Loucy (cell line): ENCODE data around the gene CCDC186.

Source experiments
- H2AFZ ChIP-seq: fragments of 200-600 bp; sonication (generic); 2 replicates; pipeline ENCODE4 v1.6.0; 2016; ENCODE audit warnings: antibody characterized with exemption, mild to moderate bottlenecking, low read length, moderate library complexity
- H3F3A ChIP-seq: fragments of 200-600 bp; 2 replicates; pipeline ENCODE4 v1.6.0; 2016; ENCODE audit warnings: antibody characterized with exemption, low read depth, mild to moderate bottlenecking
- H3K27me3 ChIP-seq: fragments of 200-600 bp; sonication (generic); 2 replicates; pipeline ENCODE4 v1.6.1; 2014; ENCODE audit warnings: low read length, mild to moderate bottlenecking; ENCODE audit not compliant: insufficient read depth, poor library complexity, severe bottlenecking
- H3K36me3 ChIP-seq: fragments of 200-600 bp; sonication (generic); 2 replicates; pipeline ENCODE4 v1.6.1; 2016; ENCODE audit warnings: low read length; ENCODE audit not compliant: insufficient read depth
- H3K4me1 ChIP-seq: fragments of 200-600 bp; sonication (generic); 2 replicates; pipeline ENCODE4 v1.5.1; 2014; ENCODE audit warnings: low read length, mild to moderate bottlenecking; ENCODE audit not compliant: insufficient read depth, poor library complexity, severe bottlenecking
- H3K4me2 ChIP-seq: fragments of 200-600 bp; sonication (generic); 2 replicates; pipeline ENCODE4 v1.6.0; 2014; ENCODE audit warnings: antibody characterized with exemption, low read length, low read depth, mild to moderate bottlenecking; ENCODE audit not compliant: poor library complexity, severe bottlenecking
- H3K4me3 ChIP-seq: fragments of 200-600 bp; sonication (generic); 2 replicates; pipeline ENCODE4 v1.5.1; 2014; ENCODE audit warnings: low read length, mild to moderate bottlenecking, mixed read lengths; ENCODE audit not compliant: poor library complexity, severe bottlenecking
- H3K79me2 ChIP-seq: fragments of 200-600 bp; sonication (generic); 2 replicates; pipeline ENCODE4 v1.6.1; 2014; ENCODE audit warnings: low read length; ENCODE audit not compliant: insufficient read depth
- H3K9ac ChIP-seq: fragments of 200-600 bp; sonication (generic); 2 replicates; pipeline ENCODE4 v1.6.0; 2014; ENCODE audit warnings: mild to moderate bottlenecking, low read depth, low read length, moderate library complexity; ENCODE audit not compliant: poor library complexity, severe bottlenecking
- H3K9me2 ChIP-seq: fragments of 200-600 bp; sonication (generic); replicated peaks from 2 replicates; pipeline ENCODE4 v1.6.1; 2016; ENCODE audit warnings: low read depth, low read length, mixed read lengths
- H3K9me3 ChIP-seq: fragments of 200-600 bp; sonication (generic); 2 replicates; pipeline ENCODE4 v1.6.1; 2014; ENCODE audit warnings: mild to moderate bottlenecking, antibody characterized with exemption, low read length, low read depth; ENCODE audit not compliant: insufficient read depth
- H4K20me1 ChIP-seq: fragments of 200-600 bp; sonication (generic); 2 replicates; pipeline ENCODE4 v1.6.0; 2014; ENCODE audit warnings: antibody characterized with exemption, low read length, mild to moderate bottlenecking; ENCODE audit not compliant: insufficient read depth, poor library complexity, severe bottlenecking
- CTCF ChIP-seq: fragments of 200-600 bp; sonication (generic); conservative IDR thresholded peaks from 2 replicates; pipeline ENCODE4 v1.5.1; 2014; ENCODE audit warnings: mild to moderate bottlenecking, antibody characterized with exemption, low read length
- EZH2phosphoT487 ChIP-seq: fragments of 200-600 bp; IDR thresholded peaks from 2 replicates; pipeline ENCODE4 v1.6.1; 2018; ENCODE audit warnings: antibody characterized with exemption, mild to moderate bottlenecking, moderate library complexity, borderline replicate concordance

The CCDC186 gene

DNA sequence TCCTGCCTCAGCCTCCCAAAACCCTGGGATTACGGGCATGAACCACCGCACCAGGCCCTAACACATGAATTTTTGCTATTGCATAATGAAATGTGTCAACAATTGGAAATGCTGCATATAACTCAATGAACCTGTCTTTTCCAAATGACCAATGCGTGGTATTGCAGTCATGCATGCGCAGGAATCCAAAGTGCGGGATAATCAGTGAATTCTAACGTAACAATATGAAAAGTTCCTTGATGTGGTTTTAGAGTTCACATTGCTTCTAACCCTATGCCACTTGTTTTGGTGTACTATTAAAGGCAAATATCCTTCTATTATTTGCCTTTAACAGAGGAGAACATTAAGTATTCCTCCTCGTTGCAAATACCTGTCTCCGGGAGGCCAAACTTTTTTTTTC, 15.7 kb upstream of the CCDC186 start:
- Histone ChIP-seq H3K9me2 (no peaks in the 10 kb centered on the region), H3K4me2 (no peak overlapping the region), H2AFZ (no peak overlapping the region)

GRCh38 chr10:114188900-114189299, 14.9 kb upstream of the CCDC186 start:
- no peaks in the 10 kb centered on the region for H3K79me2 ChIP-seq
- H3K4me3 ChIP-seq = no peak overlapping the region
- no peaks in the 10 kb centered on the region for H3F3A ChIP-seq
- no peaks in the 10 kb centered on the region for H3K4me1 ChIP-seq
- H3K36me3 ChIP-seq = no peaks in the 10 kb centered on the region
- H2AFZ ChIP-seq = no peak overlapping the region
- H4K20me1 ChIP-seq = no peaks in the 10 kb centered on the region
- H3K9ac ChIP-seq = no peak overlapping the region
- H3K9me3 ChIP-seq = no peaks in the 10 kb centered on the region
- H3K27me3 ChIP-seq = peaks cover 63% of the 10 kb centered on the region
- no peak for TF ChIP-seq EZH2phosphoT487
- no peak for TF ChIP-seq CTCF
- no peak overlapping the region for H3K4me2 ChIP-seq
- no peaks in the 10 kb centered on the region for H3K9me2 ChIP-seq

More for the DNA sequence above, 15.7 kb upstream of the CCDC186 start:
- no peaks in the 10 kb centered on the region for H4K20me1 ChIP-seq
- no peak overlapping the region for H3K9ac ChIP-seq
- no peak overlapping the region for H3K4me3 ChIP-seq
- H3K9me3 ChIP-seq = no peaks in the 10 kb centered on the region
- no peaks in the 10 kb centered on the region for H3K4me1 ChIP-seq
- H3K79me2 ChIP-seq = no peaks in the 10 kb centered on the region
- no peaks in the 10 kb centered on the region for H3F3A ChIP-seq
- TF ChIP-seq EZH2phosphoT487 (no peak), CTCF (no peak)
- H3K27me3 ChIP-seq = peaks cover 71% of the 10 kb centered on the region
- no peaks in the 10 kb centered on the region for H3K36me3 ChIP-seq

DNA sequence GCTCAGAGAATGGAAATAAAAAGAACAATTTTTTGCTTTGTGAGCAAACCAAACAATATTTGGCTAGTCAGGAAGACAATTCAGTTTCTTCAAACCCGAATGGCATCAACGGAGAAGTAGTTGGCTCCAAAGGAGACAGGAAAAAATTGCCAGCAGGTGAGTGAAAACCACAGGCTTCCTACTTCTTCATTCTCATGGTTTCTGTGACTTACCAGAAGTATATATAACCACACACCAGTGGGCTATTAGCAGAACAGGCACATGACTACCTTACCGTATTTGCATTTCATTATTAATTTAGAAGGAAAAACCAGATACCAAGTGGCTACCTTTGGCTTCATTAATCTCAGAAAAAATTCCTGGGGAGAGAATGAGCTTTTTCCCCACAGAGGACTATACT, 14.0 kb upstream of the CCDC186 start:
- Histone ChIP-seq H3K4me2 (no peak overlapping the region), H3K79me2 (no peaks in the 10 kb centered on the region), H3K36me3 (no peaks in the 10 kb centered on the region), H3K4me1 (no peaks in the 10 kb centered on the region), H3K27me3 (peaks cover 54% of the 10 kb centered on the region), H3K9me2 (no peaks in the 10 kb centered on the region), H3K9ac (no peak overlapping the region), H4K20me1 (no peaks in the 10 kb centered on the region), H3F3A (no peaks in the 10 kb centered on the region), H3K9me3 (no peaks in the 10 kb centered on the region), H3K4me3 (no peak overlapping the region), H2AFZ (no peak overlapping the region)
- TF ChIP-seq CTCF = no peak
